HG03280 (cell line): ENCODE results near the gene RAX2.

Experiments
- ATAC-seq: cut with Tn5 transposase; IDR thresholded peaks from one replicate; pipeline ENCODE4 v1.9.1; 2021; ENCODE audit warnings: mild to moderate bottlenecking, moderate library complexity; ENCODE audit not compliant: unreplicated experiment

Gene RAX2

GRCh38 chr19:3803114-3803888 is 31.3 kb upstream of the RAX2 start:
- ATAC-seq: no peak

GRCh38 chr19:3801412-3802096 is 29.5 kb upstream of the RAX2 start:
- no peak for ATAC-seq

- ATAC-seq: no peak
These were observed 29.0 kb upstream of the RAX2 start for GRCh38 chr19:3800996-3801395.

- ATAC-seq: no peak
These were observed 26.1 kb upstream of the RAX2 start for GRCh38 chr19:3798137-3798536.

- ATAC-seq: no peak
These were observed 24.3 kb upstream of the RAX2 start for GRCh38 chr19:3796358-3796757.

GRCh38 chr19:3793799-3794198 is 21.8 kb upstream of the RAX2 start:
- no peak for ATAC-seq

- no peak for ATAC-seq
These were observed 20.1 kb upstream of the RAX2 start for GRCh38 chr19:3792114-3792513.

- ATAC-seq: no peak
These were observed 18.9 kb upstream of the RAX2 start for GRCh38 chr19:3790941-3791340.

GRCh38 chr19:3790209-3790734 is 18.2 kb upstream of the RAX2 start:
- ATAC-seq: no peak

- no peak for ATAC-seq
These were observed 17.2 kb upstream of the RAX2 start for GRCh38 chr19:3788996-3789778.

GRCh38 chr19:3785938-3786824 is 14.2 kb upstream of the RAX2 start, which contains the start of gene MATK:
MATK (minus strand) TSS chr19:3786381; CDS start chr19:3785135, 1,246 bp downstream.
- ATAC-seq: no peak

GRCh38 chr19:3785451-3785937 is 13.5 kb upstream of the RAX2 start:
- ATAC-seq: no peak

GRCh38 chr19:3784607-3785450 is 12.8 kb upstream of the RAX2 start:
- no peak for ATAC-seq

- ATAC-seq: no peak
These were observed 11.9 kb upstream of the RAX2 start for GRCh38 chr19:3783660-3784584.

GRCh38 chr19:3782903-3783302 is 10.9 kb upstream of the RAX2 start:
- ATAC-seq: no peak

GRCh38 chr19:3782330-3782729 is 10.3 kb upstream of the RAX2 start:
- no peak for ATAC-seq

- no peak for ATAC-seq
These were observed 9.6 kb upstream of the RAX2 start for GRCh38 chr19:3781603-3782002.

- no peak for ATAC-seq
These were observed 8.8 kb upstream of the RAX2 start for GRCh38 chr19:3780786-3781304.
